Stimulated activated CD4-positive, alpha-beta T cell treated with anti-CD3 and anti-CD28 coated beads, Interleukin-15, amount 100 ng/mL, for 24 hours (primary cell): ENCODE data around the gene UNC119B.
"Not testable (repeated sequence)": the region's sequence is repeated elsewhere in the genome, so short reads cannot be mapped to it uniquely, and the experiment has no call there.

Experiments
- DNase-seq: peaks from one replicate; pipeline ENCODE4 v3.0.0-alpha.2; 2020

UNC119B gene

DNA sequence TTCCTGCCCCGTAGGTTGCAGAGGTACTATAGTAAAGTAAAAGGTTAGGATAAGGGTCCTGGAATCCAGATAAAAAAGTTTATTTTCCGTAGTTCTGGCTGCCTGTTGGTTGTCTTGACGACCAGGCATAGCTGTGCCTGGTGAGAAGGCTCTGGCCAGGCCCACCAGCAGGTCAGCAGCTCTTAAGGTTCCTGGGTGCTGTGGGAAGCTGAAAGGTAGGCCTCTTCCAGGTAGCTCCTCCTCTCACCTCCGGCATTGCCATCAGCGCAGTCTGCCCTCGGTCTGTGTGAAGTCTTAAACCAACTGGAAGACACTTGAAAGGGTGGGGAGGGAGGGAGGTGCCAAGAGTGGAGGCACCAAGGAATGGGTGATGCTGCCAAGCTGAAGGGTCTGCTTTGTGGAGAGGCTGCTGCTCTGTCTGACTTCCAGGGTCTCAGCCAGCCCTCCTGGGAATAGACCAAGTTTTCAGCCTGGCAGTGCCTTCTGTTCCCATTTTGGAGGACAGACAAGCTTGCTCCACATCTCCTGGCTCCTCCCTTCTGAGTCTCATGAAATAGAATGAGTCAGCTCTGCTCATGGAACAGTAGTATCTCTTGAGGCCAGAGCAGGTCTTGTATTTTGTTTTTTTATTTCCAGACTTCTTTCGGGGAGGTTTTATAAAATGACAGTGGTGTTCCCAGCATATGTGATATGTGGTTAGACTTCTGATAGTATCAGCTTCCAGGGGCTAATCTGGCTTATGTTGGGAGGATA lies 10.2 kb downstream of the UNC119B start:
- DNase-seq, result no peak

DNA sequence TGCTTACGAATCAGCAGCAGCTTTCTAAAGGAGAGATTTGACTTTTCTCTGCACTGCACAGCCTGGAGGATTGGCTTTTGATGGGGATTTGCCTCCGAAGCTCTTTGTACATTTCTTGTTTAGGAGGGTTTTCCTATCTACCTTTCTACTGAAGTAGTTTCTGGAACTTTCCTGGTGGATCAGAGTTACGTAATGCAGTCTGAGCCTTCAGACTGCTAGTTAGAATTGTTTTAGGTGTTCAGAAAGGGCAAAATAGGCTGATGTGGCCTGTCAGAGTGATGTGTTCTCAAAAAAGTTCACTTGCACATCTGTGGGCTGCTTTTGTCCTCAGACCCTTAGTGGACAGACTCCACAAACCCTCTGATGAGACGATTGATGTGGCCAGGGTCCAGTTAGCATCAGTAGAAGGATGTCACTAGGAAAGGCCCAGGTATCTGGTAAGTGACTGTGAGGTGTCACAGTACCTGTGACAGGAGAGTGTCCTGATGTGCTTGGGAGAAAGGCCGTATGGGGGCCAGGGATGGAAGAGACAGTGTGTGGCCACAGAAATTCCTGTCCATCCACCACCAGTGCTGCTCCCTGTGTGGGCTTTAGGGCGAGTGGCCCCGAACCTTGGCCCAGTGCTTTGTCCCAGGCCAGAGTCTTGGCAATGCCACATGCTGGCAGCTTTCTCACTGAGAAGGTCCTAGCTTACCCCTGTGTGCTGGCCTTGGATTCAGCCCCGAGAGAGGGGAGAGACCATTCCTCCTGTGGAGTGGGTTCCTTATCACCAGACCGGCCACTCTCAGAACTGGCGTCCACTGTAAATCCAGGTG lies 10.9 kb downstream of the UNC119B start:
- DNase-seq, result no peak

DNA sequence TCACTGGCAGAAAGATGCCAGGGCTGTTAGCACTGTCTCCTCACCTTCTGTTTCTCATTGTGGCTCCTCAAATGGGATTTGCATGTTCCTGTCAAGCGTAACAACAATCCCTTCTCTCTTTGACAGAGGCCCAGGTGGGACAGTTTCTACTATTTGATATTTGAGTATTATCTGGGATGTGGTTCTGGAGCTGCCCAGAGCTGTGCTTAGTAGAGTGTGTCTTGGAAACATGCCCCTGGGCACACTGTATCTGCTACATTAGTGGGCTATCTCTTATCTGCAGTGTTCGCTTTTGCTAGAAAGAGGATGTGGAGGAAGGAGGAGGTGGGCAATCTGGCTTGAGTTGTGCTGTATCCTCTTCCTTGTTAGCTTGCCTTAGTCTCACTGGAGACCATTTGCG lies 11.6 kb downstream of the UNC119B start:
- no peak for DNase-seq

DNA sequence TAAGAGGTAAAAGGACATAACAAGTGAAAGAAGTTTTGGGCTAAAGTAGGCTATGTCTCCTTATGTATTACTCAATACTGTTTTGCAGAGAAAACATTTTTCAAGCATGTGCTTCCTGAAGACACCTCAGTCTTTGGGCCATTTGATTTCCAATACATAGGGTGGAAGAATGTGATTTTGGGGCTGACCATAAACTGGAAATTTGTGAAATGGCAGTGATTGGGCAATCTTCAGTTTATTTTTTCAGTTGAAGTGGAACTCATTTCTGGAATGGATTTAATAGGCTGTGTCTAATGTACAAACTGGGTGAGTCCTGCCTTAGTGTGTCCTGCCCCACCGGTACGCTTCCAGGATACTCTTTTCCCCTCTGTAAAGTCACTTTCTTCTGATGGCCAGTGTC lies 12.5 kb downstream of the UNC119B start:
- DNase-seq, result no peak

DNA sequence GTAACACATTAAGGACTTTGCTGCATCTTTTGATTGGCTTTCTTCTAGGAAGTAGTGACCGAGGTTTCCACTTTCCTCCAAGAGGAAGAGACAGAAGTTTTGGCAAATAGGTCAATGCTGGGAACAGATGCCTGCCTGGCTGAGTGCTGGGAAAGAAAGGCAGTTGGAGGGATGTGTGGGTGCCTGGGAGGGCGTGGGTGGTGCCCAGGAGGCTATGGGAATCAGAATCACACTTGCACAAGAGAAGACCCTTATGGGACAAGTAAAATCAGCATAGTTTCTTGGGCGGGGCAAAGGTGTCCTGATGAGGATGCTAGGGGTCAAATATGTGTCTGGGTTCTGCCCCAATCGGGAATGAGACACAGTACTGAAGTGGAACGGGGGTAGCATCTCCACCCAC lies 14.5 kb downstream of the UNC119B start:
- DNase-seq, result no peak

DNA sequence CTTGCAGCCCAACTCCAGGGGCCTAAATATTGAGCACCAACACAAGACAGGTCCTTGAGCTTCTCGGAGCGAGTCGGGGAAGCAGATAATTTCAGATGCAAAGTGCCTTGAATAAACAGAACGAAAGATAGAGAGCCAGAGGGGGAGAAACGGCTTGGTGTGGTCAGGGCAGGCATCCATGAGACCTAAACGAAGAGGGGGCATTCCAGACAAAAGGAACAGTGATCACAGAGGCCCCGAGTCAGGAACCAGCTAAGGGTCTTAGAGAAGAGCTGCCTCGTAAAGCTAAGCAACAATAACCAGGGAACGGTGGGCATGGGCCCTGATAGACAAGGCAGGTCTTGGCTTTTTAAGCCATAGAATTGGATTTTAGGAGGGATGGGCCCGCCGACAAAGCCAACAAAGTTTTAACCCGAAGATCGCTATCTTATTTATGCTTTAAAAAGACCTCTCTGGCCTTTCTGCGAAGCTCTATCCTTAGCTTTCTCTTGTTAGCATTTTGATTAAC lies 14.9 kb downstream of the UNC119B start:
- no peak for DNase-seq

DNA sequence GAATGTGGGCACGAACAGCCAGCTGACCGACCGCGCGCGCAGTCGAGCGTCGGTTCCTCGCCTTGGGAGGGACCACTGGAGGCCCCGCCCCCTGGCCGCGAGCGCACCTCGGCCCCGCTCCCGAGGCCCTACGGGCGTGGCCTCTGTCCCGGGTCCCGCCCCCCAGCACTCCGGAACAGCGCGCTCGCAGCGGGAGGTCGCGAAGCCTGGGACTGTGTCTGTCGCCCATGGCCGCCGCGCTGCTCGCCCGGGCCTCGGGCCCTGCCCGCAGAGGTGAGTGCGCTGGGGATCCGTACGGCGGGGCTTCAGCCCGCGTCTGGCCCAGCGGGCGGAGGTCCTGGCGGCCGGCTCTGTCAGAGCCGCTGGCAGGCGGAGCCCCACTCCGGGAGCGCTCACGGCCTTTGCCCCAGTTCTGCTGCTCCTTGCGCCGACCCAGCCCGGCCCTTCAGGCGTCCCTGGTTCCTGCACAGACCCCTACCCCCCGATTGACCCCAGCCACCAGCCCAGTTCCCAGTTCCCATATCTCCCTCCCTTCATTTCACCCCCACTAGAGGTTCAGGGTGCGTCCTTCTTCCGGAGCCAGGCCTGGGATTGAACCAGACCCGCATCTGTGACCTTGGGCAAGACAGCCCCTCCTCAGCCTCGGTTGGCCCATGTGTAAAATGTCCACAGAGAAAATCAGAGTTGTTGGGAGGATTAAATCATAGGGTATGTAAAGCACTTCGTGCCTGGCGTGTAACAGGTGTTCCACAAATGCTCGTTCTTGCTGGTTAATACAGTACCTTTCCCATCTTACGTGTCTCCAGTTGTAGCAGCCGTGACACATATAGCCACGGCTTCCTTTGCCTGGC lies 15.6 kb downstream of the UNC119B start, which contains the start of gene ACADS:
Gene ACADS (plus strand): TSS at position 168 of the 851 bp plus-strand sequence. CDS start 60 bp downstream, at position 228.
- peak; percentile 95 for DNase-seq

DNA sequence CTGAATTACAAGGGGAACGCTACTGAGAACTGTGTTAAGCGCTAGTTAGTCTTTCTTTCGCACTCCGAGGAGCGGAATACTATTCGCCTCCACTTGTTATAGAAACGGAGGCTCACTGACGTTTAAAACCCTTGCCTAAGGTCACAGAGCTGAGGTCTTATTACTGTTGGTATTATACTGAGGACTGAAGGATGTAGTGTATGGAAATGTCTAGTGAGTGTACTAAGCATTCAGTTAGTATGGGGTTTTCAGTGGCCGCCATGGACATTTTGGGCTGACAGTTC lies 16.2 kb downstream of the UNC119B start:
- no peak for DNase-seq

DNA sequence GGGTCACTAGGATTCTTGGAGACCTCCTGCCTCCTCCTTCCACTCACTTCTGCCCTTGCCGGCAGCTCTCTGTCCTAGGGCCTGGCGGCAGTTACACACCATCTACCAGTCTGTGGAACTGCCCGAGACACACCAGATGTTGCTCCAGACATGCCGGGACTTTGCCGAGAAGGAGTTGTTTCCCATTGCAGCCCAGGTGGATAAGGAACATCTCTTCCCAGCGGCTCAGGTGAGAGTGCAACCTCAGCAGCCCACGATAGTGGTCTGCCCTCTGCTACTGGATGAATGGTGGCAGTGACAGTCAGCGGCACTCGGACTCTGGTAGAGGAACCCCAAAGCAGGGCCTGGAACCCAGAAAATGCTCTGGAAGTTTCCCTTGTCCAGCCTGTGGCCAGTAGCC lies 16.7 kb downstream of the UNC119B start:
- no peak for DNase-seq

DNA sequence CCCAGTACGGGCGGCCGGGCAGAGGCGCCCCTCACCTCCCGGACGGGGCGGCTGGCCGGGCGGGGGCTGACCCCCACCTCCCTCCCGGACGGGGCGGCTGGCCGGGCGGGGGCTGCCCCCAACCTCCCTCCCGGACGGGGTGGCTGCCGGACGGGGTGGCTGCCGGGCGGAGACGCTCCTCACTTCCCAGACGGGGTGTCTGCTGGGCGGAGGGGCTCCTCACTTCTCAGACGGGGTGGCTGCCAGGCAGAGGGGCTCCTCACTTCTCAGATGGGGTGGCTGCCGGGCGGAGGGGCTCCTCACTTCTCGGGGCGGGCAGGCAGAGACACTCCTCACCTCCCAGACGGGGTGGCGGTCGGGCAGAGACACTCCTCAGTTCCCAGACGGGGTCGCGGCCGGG lies 21.9 kb downstream of the UNC119B start:
- not testable (repeated sequence) for DNase-seq

DNA sequence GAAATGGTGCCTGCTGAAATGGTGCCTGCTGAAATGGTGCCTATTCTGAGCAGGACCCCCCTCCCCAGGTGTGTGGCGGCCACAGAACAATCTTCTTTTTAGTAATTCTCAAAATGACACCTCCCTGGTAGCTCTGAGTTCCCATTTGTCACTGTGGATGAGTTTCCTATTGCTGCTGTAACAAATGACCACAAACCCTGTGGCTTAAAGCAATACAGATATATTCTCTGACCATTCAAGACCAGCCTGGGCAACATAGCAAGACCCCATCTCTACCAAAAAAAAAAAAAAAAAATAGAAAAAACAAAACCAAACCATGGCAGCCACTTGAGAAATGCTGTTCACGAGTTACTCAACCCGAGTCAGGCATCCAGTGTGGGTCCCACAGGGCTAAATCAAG lies 23.3 kb downstream of the UNC119B start:
- DNase-seq, result no peak

DNA sequence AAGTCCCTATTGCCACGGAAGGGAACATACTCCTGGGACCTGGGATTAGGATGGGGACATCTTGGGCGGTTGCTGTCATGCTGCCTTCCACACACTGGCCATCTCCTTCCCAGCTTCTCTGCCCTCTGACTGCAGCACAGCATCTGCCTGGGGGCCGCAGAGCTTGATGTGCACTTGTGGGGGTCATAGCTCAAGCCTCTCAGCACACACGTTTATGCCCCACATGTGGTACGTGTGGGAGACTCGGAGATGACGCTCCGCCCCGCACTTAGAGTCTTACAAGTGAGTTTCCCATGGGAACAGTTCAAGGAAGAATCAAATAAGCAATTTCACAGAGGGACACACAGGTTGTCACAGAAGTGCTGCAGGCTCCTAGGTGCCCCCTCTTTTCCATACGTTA lies 24.0 kb downstream of the UNC119B start:
- DNase-seq, result no peak

DNA sequence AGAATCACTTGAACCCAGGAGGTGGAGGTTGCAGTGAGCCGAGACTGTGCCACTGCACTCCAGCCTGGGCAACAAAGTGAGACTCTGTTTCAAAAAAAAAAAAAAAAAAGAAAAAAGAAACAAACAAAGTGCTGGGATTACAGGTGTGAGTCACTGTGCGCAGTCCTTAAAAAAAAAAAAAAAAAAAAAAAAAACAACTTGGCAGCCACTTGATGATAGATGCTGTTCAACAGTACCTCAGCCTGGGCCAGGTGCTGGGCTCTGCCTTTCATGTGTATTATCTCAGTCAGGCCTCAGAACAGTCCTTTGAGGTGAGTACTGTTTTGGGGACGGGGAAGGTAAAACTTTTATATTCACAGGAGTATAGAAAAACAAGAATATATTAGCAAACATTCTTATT lies 24.9 kb downstream of the UNC119B start:
- no peak for DNase-seq

DNA sequence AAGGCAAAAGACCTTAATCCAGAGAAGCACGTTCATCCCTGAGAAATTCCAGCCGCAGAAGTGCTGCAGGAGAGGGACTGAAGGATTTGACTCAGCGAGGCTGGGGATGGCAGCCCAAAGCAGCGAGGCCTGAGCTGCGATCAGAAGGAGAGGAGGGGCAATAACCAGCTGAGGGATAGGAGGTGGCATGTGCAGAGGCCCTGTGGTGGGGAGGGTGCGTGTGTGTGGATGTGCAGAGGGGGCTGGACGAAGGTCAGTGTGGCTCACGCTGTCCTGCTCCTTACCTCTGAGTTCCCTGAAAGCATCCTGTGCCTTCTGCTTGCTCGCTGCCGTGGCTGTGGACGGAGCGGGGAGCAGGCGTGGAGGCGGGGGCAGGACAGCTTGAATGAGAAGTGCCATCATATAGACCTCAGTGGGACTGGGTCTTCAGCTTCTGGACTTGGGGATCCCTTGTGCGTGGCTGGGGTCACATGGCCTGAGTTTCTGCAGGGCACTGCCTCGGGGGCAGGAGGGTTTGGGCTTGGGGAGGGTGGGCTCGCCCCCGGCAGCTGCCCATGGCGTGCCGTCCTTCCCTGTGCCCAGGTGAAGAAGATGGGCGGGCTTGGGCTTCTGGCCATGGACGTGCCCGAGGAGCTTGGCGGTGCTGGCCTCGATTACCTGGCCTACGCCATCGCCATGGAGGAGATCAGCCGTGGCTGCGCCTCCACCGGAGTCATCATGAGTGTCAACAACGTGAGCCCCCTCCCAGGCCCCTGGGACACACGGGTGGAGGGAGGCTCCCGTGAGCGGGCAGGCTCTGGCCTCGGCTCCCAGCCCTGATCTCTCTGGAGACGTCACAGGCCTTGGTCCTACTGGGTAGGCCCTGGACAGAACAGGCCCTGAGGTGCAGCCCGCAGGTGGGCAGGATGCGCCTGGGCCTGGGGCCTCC lies 26.4 kb downstream of the UNC119B start:
- no peak for DNase-seq

DNA sequence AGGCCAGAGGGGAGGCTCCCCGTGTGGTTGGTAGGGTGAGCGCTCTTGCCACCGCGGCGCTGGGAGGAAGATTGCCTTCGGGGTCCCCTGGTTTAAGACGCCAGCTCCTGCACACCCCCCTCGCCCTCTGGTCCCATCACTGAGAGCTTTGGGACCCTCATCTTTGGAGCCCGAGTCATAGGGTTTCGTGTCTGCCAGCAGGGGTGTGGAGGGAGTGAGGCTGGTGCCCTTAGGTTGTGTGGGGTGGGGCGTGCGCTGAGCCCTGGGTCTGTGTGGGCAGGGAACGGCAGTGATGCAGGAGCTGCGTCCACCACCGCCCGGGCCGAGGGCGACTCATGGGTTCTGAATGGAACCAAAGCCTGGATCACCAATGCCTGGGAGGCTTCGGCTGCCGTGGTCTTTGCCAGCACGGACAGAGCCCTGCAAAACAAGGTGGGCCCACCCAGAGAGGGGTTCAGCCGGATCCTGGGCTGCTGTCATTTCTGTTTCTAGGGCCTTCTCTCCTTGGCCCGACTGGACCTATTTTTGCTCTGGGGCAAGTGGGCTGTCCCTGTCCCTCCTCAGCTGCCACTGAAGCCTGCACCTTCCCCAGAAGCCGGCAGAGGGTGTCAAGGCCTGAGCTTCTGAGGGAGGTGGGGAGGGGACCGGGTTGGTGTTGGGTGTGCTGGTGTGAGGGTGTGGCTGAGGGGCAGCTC lies 27.4 kb downstream of the UNC119B start:
- DNase-seq, result no peak

DNA sequence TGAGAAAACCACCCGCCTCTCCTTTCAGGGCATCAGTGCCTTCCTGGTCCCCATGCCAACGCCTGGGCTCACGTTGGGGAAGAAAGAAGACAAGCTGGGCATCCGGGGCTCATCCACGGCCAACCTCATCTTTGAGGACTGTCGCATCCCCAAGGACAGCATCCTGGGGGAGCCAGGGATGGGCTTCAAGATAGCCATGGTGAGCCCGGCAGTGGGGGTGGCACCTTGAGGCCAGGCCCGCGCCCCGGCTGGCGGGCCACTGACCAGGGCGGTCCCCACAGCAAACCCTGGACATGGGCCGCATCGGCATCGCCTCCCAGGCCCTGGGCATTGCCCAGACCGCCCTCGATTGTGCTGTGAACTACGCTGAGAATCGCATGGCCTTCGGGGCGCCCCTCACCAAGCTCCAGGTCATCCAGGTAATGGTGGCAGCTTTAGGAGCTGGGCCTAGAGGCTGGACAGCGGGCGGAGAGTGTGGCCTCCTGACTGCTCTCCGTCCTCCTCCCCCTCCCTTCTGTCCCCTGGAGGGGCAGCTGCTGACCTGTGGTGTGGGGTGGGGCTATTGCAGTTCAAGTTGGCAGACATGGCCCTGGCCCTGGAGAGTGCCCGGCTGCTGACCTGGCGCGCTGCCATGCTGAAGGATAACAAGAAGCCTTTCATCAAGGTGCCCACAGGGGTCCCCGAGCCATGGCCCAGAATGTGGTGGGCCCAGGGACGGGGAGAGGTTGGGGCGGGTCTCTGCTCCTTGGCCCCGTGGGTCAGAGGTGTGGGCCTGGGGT lies 28.2 kb downstream of the UNC119B start:
- DNase-seq, result no peak

DNA sequence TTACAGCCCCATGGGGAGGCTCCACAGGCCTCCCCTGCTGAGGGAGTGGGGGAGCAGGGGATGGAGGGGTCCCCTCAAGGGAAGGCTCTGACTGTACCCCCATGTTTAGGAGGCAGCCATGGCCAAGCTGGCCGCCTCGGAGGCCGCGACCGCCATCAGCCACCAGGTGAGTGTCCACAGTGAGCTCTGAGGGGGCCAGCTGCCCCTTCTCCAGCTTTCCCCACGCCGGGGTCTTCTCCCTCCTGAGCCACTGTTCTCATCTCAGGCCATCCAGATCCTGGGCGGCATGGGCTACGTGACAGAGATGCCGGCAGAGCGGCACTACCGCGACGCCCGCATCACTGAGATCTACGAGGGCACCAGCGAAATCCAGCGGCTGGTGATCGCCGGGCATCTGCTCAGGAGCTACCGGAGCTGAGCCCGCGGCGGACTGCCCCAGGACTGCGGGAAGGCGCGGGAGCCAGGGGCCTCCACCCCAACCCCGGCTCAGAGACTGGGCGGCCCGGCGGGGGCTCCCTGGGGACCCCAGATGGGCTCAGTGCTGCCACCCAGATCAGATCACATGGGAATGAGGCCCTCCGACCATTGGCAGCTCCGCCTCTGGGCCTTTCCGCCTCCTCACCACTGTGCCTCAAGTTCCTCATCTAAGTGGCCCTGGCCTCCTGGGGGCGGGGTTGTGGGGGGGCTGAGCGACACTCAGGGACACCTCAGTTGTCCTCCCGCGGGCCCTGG lies 28.9 kb downstream of the UNC119B start:
- no peak for DNase-seq

DNA sequence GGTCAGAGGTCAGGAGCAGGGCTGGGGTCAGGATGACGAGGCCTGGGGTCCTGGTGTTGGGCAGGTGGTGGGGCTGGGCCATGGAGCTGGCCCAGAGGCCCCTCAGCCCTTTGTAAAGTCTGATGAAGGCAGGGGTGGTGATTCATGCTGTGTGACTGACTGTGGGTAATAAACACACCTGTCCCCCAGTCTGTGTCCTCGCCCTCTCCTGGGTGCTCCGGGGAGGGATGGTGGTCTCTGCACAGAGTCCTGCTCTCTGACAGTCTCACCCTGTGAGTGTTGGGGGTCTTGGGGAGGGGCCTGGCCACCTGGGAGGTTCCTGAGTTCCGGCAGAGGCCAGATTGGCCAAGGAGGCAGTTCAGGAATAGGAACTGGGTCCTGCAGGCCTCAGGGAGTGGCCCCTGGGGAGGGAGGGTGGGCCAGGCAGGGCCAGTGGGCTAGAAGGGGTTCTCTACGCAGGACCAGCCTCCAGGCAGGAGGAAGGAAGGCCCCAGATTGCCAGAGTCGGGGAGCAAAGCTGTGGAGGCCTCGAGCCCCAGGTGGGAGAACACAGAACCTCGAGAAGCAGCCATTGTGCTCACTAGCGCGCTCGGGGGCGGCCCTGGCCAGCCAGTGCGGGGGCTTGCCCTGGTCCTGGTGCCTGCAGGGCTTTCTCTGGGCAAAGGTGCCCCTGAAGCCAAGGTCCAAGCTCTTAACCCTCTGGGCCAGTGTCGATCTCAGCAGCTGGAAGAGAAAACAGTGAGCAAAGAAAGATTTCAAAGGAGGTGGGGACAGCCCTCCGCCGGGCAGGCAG lies 29.8 kb downstream of the UNC119B start:
- no peak for DNase-seq

DNA sequence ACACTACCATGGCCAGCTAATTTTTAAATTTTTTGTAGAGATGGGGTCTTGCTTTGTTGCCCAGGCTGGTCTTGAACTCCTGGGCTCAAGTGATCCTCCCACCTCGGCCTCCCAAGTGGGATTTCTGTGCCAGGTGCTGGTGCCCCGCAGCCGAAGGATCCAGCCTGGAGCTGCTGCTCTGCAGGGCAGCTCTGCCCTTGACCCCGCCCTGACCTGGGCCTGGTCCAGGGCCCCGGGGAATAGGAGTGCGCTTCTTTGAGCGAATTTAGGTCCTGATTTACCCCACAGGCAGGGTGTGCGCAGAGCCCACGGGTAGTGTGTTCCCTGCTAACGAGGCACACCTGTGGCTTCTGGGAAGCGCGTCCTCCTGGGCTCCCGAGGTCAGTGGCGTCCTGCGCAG lies 30.6 kb downstream of the UNC119B start:
- no peak for DNase-seq
